ENCODE data around the gene SLC25A13. TPM values are rescaled to one million over a fixed set of nuclear protein-coding genes. Genes with fewer than 3 reads are reported as not detected.

SLC25A13 gene
- total and polyA plus RNA-seq, 9 of the 15 experiments (the other 6 are each of a cell fraction or from before 2014, with no cell fraction given), result 21.4 to 80.2 (median 58.7) TPM

DNA sequence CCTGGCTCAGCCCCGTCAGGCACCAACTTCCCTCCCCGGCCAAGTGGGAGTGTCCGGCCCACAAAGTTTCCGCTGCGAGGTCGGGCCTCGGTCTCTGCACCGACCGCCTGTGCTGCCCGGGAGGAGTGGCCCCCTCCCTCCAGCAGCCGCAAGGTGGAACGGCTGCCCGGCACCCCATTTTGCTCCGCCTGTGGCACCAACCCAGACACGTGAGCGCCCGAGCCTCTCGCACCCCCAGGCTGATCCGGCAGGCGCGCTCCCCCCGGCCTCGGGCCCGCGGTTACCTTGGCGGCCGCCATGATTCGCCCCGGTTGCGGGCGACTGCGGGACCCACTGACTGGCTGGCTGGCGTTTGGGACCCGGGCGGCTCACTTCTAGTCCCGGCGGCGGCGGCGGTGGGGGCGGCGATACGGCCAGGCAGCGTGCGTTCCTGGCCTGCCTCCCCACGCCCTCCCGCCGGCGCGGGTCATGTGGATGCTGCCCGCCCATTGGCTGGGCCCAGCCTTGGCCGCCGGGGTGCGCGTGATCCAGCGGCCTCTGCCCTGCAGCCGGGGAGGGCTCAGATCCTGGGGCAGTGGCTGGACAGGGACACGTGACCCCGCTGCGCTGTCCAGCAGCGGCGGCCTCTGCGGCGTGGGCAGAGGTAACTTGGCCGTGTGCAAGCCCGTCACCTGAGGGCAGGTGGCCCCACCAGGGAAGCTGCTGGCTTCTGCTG lies at the start of gene SLC25A13 (continued):
- TF ChIP-seq, protein P1, sequence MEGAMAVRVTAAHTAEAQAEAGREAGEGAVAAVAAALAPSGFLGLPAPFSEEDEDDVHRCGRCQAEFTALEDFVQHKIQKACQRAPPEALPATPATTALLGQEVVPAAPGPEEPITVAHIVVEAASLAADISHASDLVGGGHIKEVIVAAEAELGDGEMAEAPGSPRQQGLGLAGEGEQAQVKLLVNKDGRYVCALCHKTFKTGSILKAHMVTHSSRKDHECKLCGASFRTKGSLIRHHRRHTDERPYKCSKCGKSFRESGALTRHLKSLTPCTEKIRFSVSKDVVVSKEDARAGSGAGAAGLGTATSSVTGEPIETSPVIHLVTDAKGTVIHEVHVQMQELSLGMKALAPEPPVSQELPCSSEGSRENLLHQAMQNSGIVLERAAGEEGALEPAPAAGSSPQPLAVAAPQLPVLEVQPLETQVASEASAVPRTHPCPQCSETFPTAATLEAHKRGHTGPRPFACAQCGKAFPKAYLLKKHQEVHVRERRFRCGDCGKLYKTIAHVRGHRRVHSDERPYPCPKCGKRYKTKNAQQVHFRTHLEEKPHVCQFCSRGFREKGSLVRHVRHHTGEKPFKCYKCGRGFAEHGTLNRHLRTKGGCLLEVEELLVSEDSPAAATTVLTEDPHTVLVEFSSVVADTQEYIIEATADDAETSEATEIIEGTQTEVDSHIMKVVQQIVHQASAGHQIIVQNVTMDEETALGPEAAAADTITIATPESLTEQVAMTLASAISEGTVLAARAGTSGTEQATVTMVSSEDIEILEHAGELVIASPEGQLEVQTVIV (CRISPR knock-in tag; IDR thresholded peaks at IDR 0.05; ENCODE audit: borderline replicate concordance), result no peak
- TF ChIP-seq, protein P2, sequence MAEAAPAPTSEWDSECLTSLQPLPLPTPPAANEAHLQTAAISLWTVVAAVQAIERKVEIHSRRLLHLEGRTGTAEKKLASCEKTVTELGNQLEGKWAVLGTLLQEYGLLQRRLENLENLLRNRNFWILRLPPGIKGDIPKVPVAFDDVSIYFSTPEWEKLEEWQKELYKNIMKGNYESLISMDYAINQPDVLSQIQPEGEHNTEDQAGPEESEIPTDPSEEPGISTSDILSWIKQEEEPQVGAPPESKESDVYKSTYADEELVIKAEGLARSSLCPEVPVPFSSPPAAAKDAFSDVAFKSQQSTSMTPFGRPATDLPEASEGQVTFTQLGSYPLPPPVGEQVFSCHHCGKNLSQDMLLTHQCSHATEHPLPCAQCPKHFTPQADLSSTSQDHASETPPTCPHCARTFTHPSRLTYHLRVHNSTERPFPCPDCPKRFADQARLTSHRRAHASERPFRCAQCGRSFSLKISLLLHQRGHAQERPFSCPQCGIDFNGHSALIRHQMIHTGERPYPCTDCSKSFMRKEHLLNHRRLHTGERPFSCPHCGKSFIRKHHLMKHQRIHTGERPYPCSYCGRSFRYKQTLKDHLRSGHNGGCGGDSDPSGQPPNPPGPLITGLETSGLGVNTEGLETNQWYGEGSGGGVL (CRISPR knock-in tag; IDR thresholded peaks at IDR 0.05), result no peak
- TF ChIP-seq TBL1XR1 (IDR thresholded peaks at IDR 0.05; ENCODE audit: low read length in 2 of 2), result no peak; a peak in 1 of 4 replicates
- TF ChIP-seq ESRRB (CRISPR knock-in tag; IDR thresholded peaks at IDR 0.05; ENCODE audit: borderline replicate concordance), result no peak
- TF ChIP-seq HNRNPUL1 (IDR thresholded peaks at IDR 0.05; ENCODE audit: low read length), result no peak
- no peak for TF ChIP-seq TCF7L2 (IDR thresholded peaks at IDR 0.05; ENCODE audit: low read depth, low read length)
- no peak for TF ChIP-seq FOXJ3 (CRISPR knock-in tag; IDR thresholded peaks at IDR 0.05)
- no peak for TF ChIP-seq ZNF165 (CRISPR knock-in tag; IDR thresholded peaks at IDR 0.05; ENCODE audit: borderline replicate concordance)
- TF ChIP-seq SMARCE1 (IDR thresholded peaks at IDR 0.05), result 0 out of 2 replicates have a peak, but pooled peaks have one; percentile 12
- TF ChIP-seq HOXB6 (CRISPR knock-in tag; IDR thresholded peaks at IDR 0.05; ENCODE audit: borderline replicate concordance), result no peak
- TF ChIP-seq PCBP2 (IDR thresholded peaks at IDR 0.05; ENCODE audit: low read depth, low read length, poor library complexity, severe bottlenecking), result no peak
- TF ChIP-seq, protein P3, sequence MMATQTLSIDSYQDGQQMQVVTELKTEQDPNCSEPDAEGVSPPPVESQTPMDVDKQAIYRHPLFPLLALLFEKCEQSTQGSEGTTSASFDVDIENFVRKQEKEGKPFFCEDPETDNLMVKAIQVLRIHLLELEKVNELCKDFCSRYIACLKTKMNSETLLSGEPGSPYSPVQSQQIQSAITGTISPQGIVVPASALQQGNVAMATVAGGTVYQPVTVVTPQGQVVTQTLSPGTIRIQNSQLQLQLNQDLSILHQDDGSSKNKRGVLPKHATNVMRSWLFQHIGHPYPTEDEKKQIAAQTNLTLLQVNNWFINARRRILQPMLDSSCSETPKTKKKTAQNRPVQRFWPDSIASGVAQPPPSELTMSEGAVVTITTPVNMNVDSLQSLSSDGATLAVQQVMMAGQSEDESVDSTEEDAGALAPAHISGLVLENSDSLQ (IDR thresholded peaks at IDR 0.05), result no peak
- no peak for TF ChIP-seq CBX2 (IDR thresholded peaks at IDR 0.05; ENCODE audit: insufficient read depth, low read length, poor library complexity, severe bottlenecking)
- peak; percentile 68; the same call in 1 of the 2 replicates for TF ChIP-seq ZNF224 (CRISPR knock-in tag; IDR thresholded peaks at IDR 0.05)
- no peak for TF ChIP-seq ZNF134 (CRISPR knock-in tag; conservative IDR thresholded peaks at IDR 0.05)
- TF ChIP-seq HNRNPLL (IDR thresholded peaks at IDR 0.05; ENCODE audit: low read depth, low read length, poor library complexity, severe bottlenecking), result peak; percentile 43
- TF ChIP-seq TAF9B (IDR thresholded peaks at IDR 0.05; ENCODE audit: partially characterized antibody), result peak; percentile 15
- TF ChIP-seq ASH1L (IDR thresholded peaks at IDR 0.05; ENCODE audit: borderline replicate concordance, low read depth, partially characterized antibody), result no peak
- peak; percentile 88 for TF ChIP-seq SUPT5H (IDR thresholded peaks at IDR 0.05)
- TF ChIP-seq HDAC1 (IDR thresholded peaks at IDR 0.05), result peak in 1 of 2 experiments; percentile 91; a peak in 2 of 4 replicates
- no peak for TF ChIP-seq KDM2B (CRISPR knock-in tag; IDR thresholded peaks at IDR 0.05)
- TF ChIP-seq, protein P4, sequence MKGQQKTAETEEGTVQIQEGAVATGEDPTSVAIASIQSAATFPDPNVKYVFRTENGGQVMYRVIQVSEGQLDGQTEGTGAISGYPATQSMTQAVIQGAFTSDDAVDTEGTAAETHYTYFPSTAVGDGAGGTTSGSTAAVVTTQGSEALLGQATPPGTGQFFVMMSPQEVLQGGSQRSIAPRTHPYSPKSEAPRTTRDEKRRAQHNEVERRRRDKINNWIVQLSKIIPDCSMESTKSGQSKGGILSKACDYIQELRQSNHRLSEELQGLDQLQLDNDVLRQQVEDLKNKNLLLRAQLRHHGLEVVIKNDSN (CRISPR knock-in tag; IDR thresholded peaks at IDR 0.05), result peak; percentile 99
- TF ChIP-seq ZC3H11A (IDR thresholded peaks at IDR 0.05; ENCODE audit: low read depth, low read length), result no peak

All from K562 (cell line).